ENCODE measurements around the gene PRPF6. TPM values are rescaled to one million over a fixed set of nuclear protein-coding genes. Genes with fewer than 3 reads are reported as not detected.
A peak's percentile ranks its signal among the peaks of the same experiment; 100 is the strongest.

PRPF6 gene
- total and polyA plus RNA-seq, 2 of the 13 experiments (the other 11 are each of a cell fraction or from before 2014, with no cell fraction given): 63.7 to 101 TPM

- TF ChIP-seq SNAPC4 (CRISPR knock-in tag; IDR thresholded peaks at IDR 0.05): no peak
- TF ChIP-seq BCLAF1 (IDR thresholded peaks at IDR 0.05): no peak
- peak; percentile 10 for TF ChIP-seq PHF5A (CRISPR knock-in tag; IDR thresholded peaks at IDR 0.05; ENCODE audit: low read depth, unreplicated experiment)
- TF ChIP-seq PITX1 (CRISPR knock-in tag; IDR thresholded peaks at IDR 0.05): no peak
- TF ChIP-seq ZNF773 (CRISPR knock-in tag; IDR thresholded peaks at IDR 0.05; ENCODE audit: borderline replicate concordance): peak; percentile 12; the same call in 1 of the 2 replicates
- no peak for TF ChIP-seq SNRNP70 (IDR thresholded peaks at IDR 0.05; ENCODE audit: low read depth, low read length)
- no peak for TF ChIP-seq E2F2 (CRISPR knock-in tag; IDR thresholded peaks at IDR 0.05; ENCODE audit: borderline replicate concordance)
- no peak for TF ChIP-seq FOXK2 (IDR thresholded peaks at IDR 0.05)
- no peak for TF ChIP-seq ZNF414 (CRISPR knock-in tag; IDR thresholded peaks at IDR 0.05)
- no peak for TF ChIP-seq FOXJ3 (CRISPR knock-in tag; IDR thresholded peaks at IDR 0.05; ENCODE audit: borderline replicate concordance)
- TF ChIP-seq RBM39 (IDR thresholded peaks at IDR 0.05; ENCODE audit: low read depth, low read length, poor library complexity, severe bottlenecking): no peak
- no peak for TF ChIP-seq SP2 (CRISPR knock-in tag; IDR thresholded peaks at IDR 0.05)
- TF ChIP-seq NFYC (CRISPR knock-in tag; IDR thresholded peaks at IDR 0.05): no peak
- TF ChIP-seq HDAC1 (CRISPR knock-in tag; IDR thresholded peaks at IDR 0.05): peak; percentile 58; the same call in 1 of the 2 replicates
- TF ChIP-seq TBP (CRISPR knock-in tag; IDR thresholded peaks at IDR 0.05): no peak
- TF ChIP-seq ZBTB49 (CRISPR knock-in tag; IDR thresholded peaks at IDR 0.05; ENCODE audit: borderline replicate concordance): no peak
These were observed 75.6 kb downstream of the PRPF6 start (continued) for GRCh38 chr20:64056639-64056888.

All from HepG2 (cell line).